Measurements from ENCODE around the gene RAB38. TPM values are rescaled to one million over a fixed set of nuclear protein-coding genes. Genes with fewer than 3 reads are reported as not detected.

RAB38 gene
- total RNA-seq, 1 experiment from 2014 or later = 18.7 TPM

GRCh38 chr11:88100151-88100550, 75.1 kb downstream of the RAB38 start:
- Histone ChIP-seq H3K9me3 (ENCODE audit: control insufficient read depth, low read depth, low read length) (no peaks in the 10 kb centered on the region), H2BK5ac (ENCODE audit: insufficient read length, low read length) (no peak overlapping the region), H2AFZ (ENCODE audit: low read length) (no peak overlapping the region), H3K27ac (ENCODE audit: insufficient read length, low read depth, low read length) (no peak overlapping the region), H3K23me2 (ENCODE audit: insufficient read length, low read depth, low read length, poor library complexity, severe bottlenecking) (no peaks in the 10 kb centered on the region), H2BK20ac (ENCODE audit: low read depth, low read length, poor library complexity, severe bottlenecking) (no peak overlapping the region), H3K9ac (ENCODE audit: extremely low read depth, insufficient read length, low read length) (no peak overlapping the region), H4K91ac (ENCODE audit: insufficient read length, low read depth, low read length) (no peak overlapping the region), H3K18ac (ENCODE audit: insufficient read length, low read depth, low read length) (no peak overlapping the region), H2BK12ac (ENCODE audit: insufficient read length, low read depth, low read length) (no peak overlapping the region), H3K4me2 (ENCODE audit: insufficient read depth, insufficient read length, low read length) (no peak overlapping the region), H3K56ac (ENCODE audit: insufficient read length, low read depth, low read length) (no peak overlapping the region), H2BK15ac (ENCODE audit: low read depth, low read length) (no peak overlapping the region), H4K8ac (replicated peaks; ENCODE audit: insufficient read length, low read depth, low read length) (no peak overlapping the region), H3T11ph (ENCODE audit: low read length) (no peak overlapping the region), H3K27me3 (ENCODE audit: insufficient read depth, low read length) (no peaks in the 10 kb centered on the region), H4K20me1 (ENCODE audit: control insufficient read depth, insufficient read depth, insufficient read length) (no peaks in the 10 kb centered on the region), H2BK120ac (ENCODE audit: low read depth, low read length, poor library complexity, severe bottlenecking) (no peak overlapping the region), H2AK5ac (ENCODE audit: insufficient read length, low read length) (no peak overlapping the region), H3K23ac (ENCODE audit: insufficient read length, low read depth, low read length) (no peak overlapping the region), H3K14ac (ENCODE audit: insufficient read depth, low read length) (no peak overlapping the region), H3K4ac (ENCODE audit: low read depth, low read length) (no peak overlapping the region), H3K4me1 (ENCODE audit: insufficient read depth, low read length) (0 out of 2 replicates have a peak, but pooled peaks cover 3% of the 10 kb centered on the region), H4K5ac (ENCODE audit: insufficient read length, low read depth, low read length) (no peak overlapping the region), H3K79me2 (ENCODE audit: insufficient read depth, low read length) (no peaks in the 10 kb centered on the region), H3K79me1 (ENCODE audit: insufficient read depth, low read depth, low read length, poor library complexity, severe bottlenecking) (no peaks in the 10 kb centered on the region)
- no peaks in the 10 kb centered on the region for H3K9me3 Mint-ChIP-seq
- H3K27me3 Mint-ChIP-seq (ENCODE audit: low read depth) = no peaks in the 10 kb centered on the region
- H3K4me3 Mint-ChIP-seq = no peak overlapping the region
- no peaks in the 10 kb centered on the region for H3K36me3 Mint-ChIP-seq (ENCODE audit: insufficient read depth in 1 of 3, low read depth in 3 of 3)
- no peak overlapping the region for H3K27ac Mint-ChIP-seq
- H3K4me1 Mint-ChIP-seq = peaks cover 9% of the 10 kb centered on the region in 2 experiments
- TF ChIP-seq, protein P1, sequence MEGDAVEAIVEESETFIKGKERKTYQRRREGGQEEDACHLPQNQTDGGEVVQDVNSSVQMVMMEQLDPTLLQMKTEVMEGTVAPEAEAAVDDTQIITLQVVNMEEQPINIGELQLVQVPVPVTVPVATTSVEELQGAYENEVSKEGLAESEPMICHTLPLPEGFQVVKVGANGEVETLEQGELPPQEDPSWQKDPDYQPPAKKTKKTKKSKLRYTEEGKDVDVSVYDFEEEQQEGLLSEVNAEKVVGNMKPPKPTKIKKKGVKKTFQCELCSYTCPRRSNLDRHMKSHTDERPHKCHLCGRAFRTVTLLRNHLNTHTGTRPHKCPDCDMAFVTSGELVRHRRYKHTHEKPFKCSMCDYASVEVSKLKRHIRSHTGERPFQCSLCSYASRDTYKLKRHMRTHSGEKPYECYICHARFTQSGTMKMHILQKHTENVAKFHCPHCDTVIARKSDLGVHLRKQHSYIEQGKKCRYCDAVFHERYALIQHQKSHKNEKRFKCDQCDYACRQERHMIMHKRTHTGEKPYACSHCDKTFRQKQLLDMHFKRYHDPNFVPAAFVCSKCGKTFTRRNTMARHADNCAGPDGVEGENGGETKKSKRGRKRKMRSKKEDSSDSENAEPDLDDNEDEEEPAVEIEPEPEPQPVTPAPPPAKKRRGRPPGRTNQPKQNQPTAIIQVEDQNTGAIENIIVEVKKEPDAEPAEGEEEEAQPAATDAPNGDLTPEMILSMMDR (conservative IDR thresholded peaks at IDR 0.05) = no peak
- WGBS (ENCODE audit: extremely low coverage, insufficient read length, low lambda C conversion rate) = no CpG with 5 or more reads among the region's 6 CpGs
- DNase-seq = no peak

All from H9 (cell line).